Adipocyte (in vitro differentiated cells): ENCODE measurements around the gene FKBP1B.
"Not testable (repeated sequence)": the region's sequence is repeated elsewhere in the genome, so short reads cannot be mapped to it uniquely, and the experiment has no call there.

ENCODE experiments used
- DNase-seq: peaks from one replicate; pipeline ENCODE4 v3.0.0-alpha.2; 2015; ENCODE audit warnings: low read depth
- H3K27me3 ChIP-seq: replicated peaks from 2 replicates; pipeline ENCODE4 v1.7.0; 2013; ENCODE audit warnings: mild to moderate bottlenecking, low read length, moderate library complexity; ENCODE audit not compliant: control insufficient read depth, insufficient read depth
- H3K36me3 ChIP-seq: 2 replicates; pipeline ENCODE4 v1.7.0; 2013; ENCODE audit warnings: low read length, mild to moderate bottlenecking, moderate library complexity; ENCODE audit not compliant: control insufficient read depth, insufficient read depth, severe bottlenecking
- H3K4me1 ChIP-seq: 2 replicates; pipeline ENCODE4 v1.7.0; 2013; ENCODE audit warnings: mild to moderate bottlenecking, low read length, moderate library complexity; ENCODE audit not compliant: control insufficient read depth, insufficient read depth
- H3K4me3 ChIP-seq: 2 replicates; pipeline ENCODE4 v1.7.0; 2013; ENCODE audit warnings: mild to moderate bottlenecking, low read length, moderate library complexity
- H3K9ac ChIP-seq: 2 replicates; pipeline ENCODE4 v1.7.0; 2013; ENCODE audit warnings: mild to moderate bottlenecking, low read length, moderate library complexity
- H3K9me3 ChIP-seq: 2 replicates; pipeline ENCODE4 v1.7.0; 2013; ENCODE audit warnings: mild to moderate bottlenecking, low read length, moderate library complexity; ENCODE audit not compliant: control insufficient read depth

Gene FKBP1B

DNA sequence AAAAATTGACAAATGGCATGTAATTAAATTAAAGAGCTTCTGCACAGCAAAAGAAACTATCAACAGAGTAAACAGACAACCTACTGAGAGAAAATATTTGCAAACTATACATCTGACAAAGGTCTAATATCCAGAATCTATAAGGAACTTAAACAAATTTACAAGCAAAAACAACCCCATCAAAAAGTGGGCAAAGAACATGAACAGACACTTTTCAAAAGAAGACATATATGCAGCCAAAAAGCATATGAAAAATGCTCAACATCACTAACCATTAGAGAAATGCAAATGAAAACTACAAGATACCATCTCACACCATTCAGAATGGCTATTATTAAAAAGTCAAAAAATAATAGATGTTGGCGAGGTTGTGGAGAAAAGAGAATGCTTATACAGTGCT, 59.9 kb downstream of the FKBP1B start:
- not testable (repeated sequence) for H3K9me3 ChIP-seq, H3K4me1 ChIP-seq, DNase-seq, H3K27me3 ChIP-seq, H3K9ac ChIP-seq, H3K4me3 ChIP-seq, H3K36me3 ChIP-seq

DNA sequence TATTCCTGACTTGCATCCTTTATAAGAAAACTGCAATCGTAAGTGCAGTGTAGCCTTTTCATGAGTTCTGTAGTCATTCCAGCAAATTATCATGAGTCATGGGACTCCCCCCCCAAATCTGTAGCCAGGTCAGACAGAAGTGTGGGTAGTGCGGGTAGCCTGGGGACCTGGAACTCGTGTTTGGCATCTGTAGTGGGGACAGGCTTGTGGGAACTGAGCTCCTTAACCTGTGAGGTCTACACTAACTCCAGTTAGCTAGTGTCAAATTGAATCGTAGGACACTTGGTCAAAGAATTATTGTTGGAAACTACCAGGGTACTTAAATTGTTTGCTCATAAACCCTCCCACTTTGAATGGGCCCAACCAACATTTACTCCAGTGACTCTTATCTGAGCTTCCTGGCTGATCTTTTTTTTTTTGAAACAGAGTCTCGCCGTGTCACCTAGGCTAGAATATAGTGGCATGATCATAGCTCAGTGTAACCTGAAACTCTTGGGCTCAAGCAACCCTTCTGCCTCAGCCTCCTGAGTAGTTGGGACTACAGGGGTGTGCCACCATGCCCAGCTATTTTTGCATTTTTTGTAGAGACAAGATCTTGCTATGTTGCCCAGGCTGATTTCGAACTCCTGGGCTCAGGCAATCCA, 61.2 kb downstream of the FKBP1B start:
- Histone ChIP-seq H3K4me1 (peaks cover 4% of the 10 kb centered on the region), H3K9me3 (peaks cover 10% of the 10 kb centered on the region), H3K4me3 (no peak overlapping the region), H3K9ac (no peak overlapping the region), H3K36me3 (no peaks in the 10 kb centered on the region), H3K27me3 (no peaks in the 10 kb centered on the region)
- no peak for DNase-seq

DNA sequence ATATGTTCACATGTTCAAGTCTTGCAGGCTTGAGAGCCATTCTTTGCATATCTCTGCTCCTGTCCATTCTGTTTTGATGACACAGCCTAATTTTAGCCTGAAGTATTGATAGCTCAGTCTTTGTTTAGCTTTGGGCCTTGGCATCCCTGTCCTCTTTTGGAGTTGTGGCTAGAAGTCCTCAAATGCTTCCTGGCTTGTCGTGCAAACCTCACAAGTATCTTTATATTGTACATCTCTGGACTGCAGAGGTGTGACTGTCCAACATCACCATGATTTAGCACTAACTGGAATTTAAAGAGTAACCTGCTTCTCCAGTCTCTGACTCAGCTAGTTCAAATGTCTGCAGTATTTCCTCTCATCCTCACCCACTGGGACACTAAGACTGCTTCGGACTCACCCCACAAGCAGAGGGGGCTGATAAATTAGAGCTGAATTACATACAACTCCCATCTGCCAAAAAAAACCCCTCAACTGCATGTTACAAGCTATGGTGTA, 61.9 kb downstream of the FKBP1B start:
- H3K9me3 ChIP-seq: peaks cover 10% of the 10 kb centered on the region
- no peak for DNase-seq
- H3K4me1 ChIP-seq: peaks cover 3% of the 10 kb centered on the region
- H3K36me3 ChIP-seq: no peaks in the 10 kb centered on the region
- H3K4me3 ChIP-seq: no peak overlapping the region
- H3K27me3 ChIP-seq: no peaks in the 10 kb centered on the region
- no peak overlapping the region for H3K9ac ChIP-seq
